Astrocyte of the cerebellum (primary cell): Measurements from ENCODE around the gene NUAK1.

Experiments used
- DNase-seq: peaks from one replicate; pipeline ENCODE4 v3.0.0-alpha.2; 2011; ENCODE audit warnings: low read depth
- H3K4me3 ChIP-seq: 2 replicates; pipeline ENCODE4 v1.5.1; 2011; ENCODE audit warnings: mild to moderate bottlenecking, low read depth, low read length, moderate library complexity
- CTCF ChIP-seq: IDR thresholded peaks from 2 replicates; pipeline ENCODE4 v1.5.1; 2012; ENCODE audit warnings: low read length, low read depth, moderate library complexity, mild to moderate bottlenecking; ENCODE audit errors: missing control alignments
- in situ Hi-C: cut with HindIII; loops from 2 replicates; pipeline ENCODE4 v1.10.0; 2017; ENCODE audit warnings: low sequenced_read_pairs

Gene NUAK1

GRCh38 chr12:106138633-106139421, at the start of gene NUAK1:
Gene NUAK1 (minus strand): TSS chr12:106138954. CDS start chr12:106138653, 301 bp downstream.
- peak within 1 kb of the TSS; percentile 88 for H3K4me3 ChIP-seq
- no peak for TF ChIP-seq CTCF
- no peak for DNase-seq
- in situ Hi-C loops = loop anchor here (10.0 kb wide), 1 partner anchor 724 kb away; no protein-coding TSS in a partner anchor

GRCh38 chr12:106188256-106188655, 49.5 kb upstream of the NUAK1 start:
- DNase-seq = no peak
- TF ChIP-seq CTCF = no peak
- in situ Hi-C loops = no loop called here
- H3K4me3 ChIP-seq = no peak overlapping the region

GRCh38 chr12:106187842-106188241, 49.1 kb upstream of the NUAK1 start:
- no peak for TF ChIP-seq CTCF
- no peak overlapping the region for H3K4me3 ChIP-seq
- no peak for DNase-seq
- in situ Hi-C loops = no loop called here

GRCh38 chr12:106187155-106187789, 48.5 kb upstream of the NUAK1 start:
- in situ Hi-C loops = no loop called here
- no peak for DNase-seq
- H3K4me3 ChIP-seq = no peak overlapping the region
- no peak for TF ChIP-seq CTCF

GRCh38 chr12:106183735-106184134, 45.0 kb upstream of the NUAK1 start:
- TF ChIP-seq CTCF = no peak
- DNase-seq = no peak
- in situ Hi-C loops = no loop called here

GRCh38 chr12:106181401-106182114, 42.8 kb upstream of the NUAK1 start:
- no peak for DNase-seq
- in situ Hi-C loops = no loop called here
- H3K4me3 ChIP-seq = no peak overlapping the region
- TF ChIP-seq CTCF = no peak

More at GRCh38 chr12:106183735-106184134, 45.0 kb upstream of the NUAK1 start:
- H3K4me3 ChIP-seq = no peak overlapping the region
